ENCODE measurements around the gene FAM13B.

Gene FAM13B

GRCh38 chr5:138025285-138025684 lies 7.6 kb downstream of the FAM13B start:
- no peak overlapping the region for H3K4me3 ChIP-seq (ENCODE audit: low read depth, low read length)
- TF ChIP-seq CTCF (IDR thresholded peaks at IDR 0.05; ENCODE audit: low read depth, low read length): no peak
- no peak for DNase-seq (ENCODE audit: low read depth, low spot score)
- in situ Hi-C loops (cut with HindIII; ENCODE audit: low sequenced_read_pairs): no loop called here

- no peak overlapping the region for H3K4me3 ChIP-seq (ENCODE audit: low read depth, low read length)
- in situ Hi-C loops (cut with HindIII; ENCODE audit: low sequenced_read_pairs): no loop called here
- TF ChIP-seq CTCF (IDR thresholded peaks at IDR 0.05; ENCODE audit: low read depth, low read length): no peak
- DNase-seq (ENCODE audit: low read depth, low spot score): no peak
Measured at GRCh38 chr5:138024117-138024516, 8.8 kb downstream of the FAM13B start.

- DNase-seq (ENCODE audit: low read depth, low spot score): no peak
- no peak for TF ChIP-seq CTCF (IDR thresholded peaks at IDR 0.05; ENCODE audit: low read depth, low read length)
- no peak overlapping the region for H3K4me3 ChIP-seq (ENCODE audit: low read depth, low read length)
- in situ Hi-C loops (cut with HindIII; ENCODE audit: low sequenced_read_pairs): no loop called here
Measured at GRCh38 chr5:138022912-138023311, 10.0 kb downstream of the FAM13B start.

- H3K4me3 ChIP-seq (ENCODE audit: low read depth, low read length): no peak overlapping the region
- DNase-seq (ENCODE audit: low read depth, low spot score): no peak
- in situ Hi-C loops (cut with HindIII; ENCODE audit: low sequenced_read_pairs): no loop called here
- no peak for TF ChIP-seq CTCF (IDR thresholded peaks at IDR 0.05; ENCODE audit: low read depth, low read length)
Measured at GRCh38 chr5:138021771-138022170, 11.1 kb downstream of the FAM13B start.

GRCh38 chr5:138018849-138019248 lies 14.0 kb downstream of the FAM13B start:
- in situ Hi-C loops (cut with HindIII; ENCODE audit: low sequenced_read_pairs): no loop called here
- DNase-seq (ENCODE audit: low read depth, low spot score): no peak
- no peak overlapping the region for H3K4me3 ChIP-seq (ENCODE audit: low read depth, low read length)
- no peak for TF ChIP-seq CTCF (IDR thresholded peaks at IDR 0.05; ENCODE audit: low read depth, low read length)

GRCh38 chr5:138015916-138016315 lies 17.0 kb downstream of the FAM13B start:
- DNase-seq (ENCODE audit: low read depth, low spot score): no peak
- in situ Hi-C loops (cut with HindIII; ENCODE audit: low sequenced_read_pairs): no loop called here
- H3K4me3 ChIP-seq (ENCODE audit: low read depth, low read length): no peak overlapping the region
- no peak for TF ChIP-seq CTCF (IDR thresholded peaks at IDR 0.05; ENCODE audit: low read depth, low read length)

GRCh38 chr5:138011991-138012390 lies 20.9 kb downstream of the FAM13B start:
- DNase-seq (ENCODE audit: low read depth, low spot score): no peak
- H3K4me3 ChIP-seq (ENCODE audit: low read depth, low read length): no peak overlapping the region
- in situ Hi-C loops (cut with HindIII; ENCODE audit: low sequenced_read_pairs): no loop called here
- no peak for TF ChIP-seq CTCF (IDR thresholded peaks at IDR 0.05; ENCODE audit: low read depth, low read length)

Measured in astrocyte of the spinal cord (primary cell).